ENCODE results near the gene CDK5RAP3. TPM values are rescaled to one million over a fixed set of nuclear protein-coding genes. Genes with fewer than 3 reads are reported as not detected.
"Not testable (repeated sequence)": the region's sequence is repeated elsewhere in the genome, so short reads cannot be mapped to it uniquely, and the experiment has no call there.

The CDK5RAP3 gene
- total RNA-seq, 4 donors from 2014 or later = 95.8 to 115 (median 107) TPM

DNA sequence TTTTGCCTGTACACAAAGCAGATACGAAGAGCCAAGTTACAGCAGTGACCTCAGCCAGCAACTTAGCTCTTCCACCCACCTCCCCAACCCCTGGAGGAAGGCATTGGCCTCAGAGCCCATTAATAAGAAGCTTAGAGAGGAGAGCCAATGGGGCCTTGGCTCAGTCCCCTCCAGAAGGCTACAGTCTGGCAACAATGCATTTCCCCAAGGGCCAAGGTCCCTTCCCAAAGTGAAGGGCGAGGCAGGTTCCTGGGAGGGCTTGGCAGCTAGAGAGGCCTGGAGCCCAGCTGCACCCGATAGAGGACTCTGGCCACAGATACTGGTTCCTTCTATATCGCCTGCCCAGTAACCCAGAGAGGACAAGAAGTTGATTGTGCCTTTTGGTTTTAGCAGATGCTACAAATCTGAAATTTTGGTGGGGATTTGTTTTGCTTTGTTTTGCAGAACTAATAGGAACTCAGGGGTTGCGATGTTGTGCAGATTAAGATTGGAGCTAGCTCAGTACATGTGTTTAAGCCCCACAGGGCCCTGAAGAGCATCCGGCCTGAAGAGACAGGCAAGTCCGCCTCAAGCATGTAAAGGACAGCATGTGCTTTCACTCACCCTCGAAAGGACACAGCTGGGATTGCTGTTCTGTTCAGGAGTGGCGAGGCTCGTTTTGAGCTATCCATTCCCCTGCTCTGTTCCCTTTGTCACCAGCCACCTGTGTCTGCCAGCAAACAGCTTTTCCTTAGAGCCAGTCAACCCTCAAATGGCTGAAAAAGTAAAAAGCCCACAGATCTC lies 41.5 kb upstream of the CDK5RAP3 start:
- intact Hi-C loops (cut with DNase I; ENCODE audit: low total_unique reads) = no loop called here
- H3K4me3 ChIP-seq (ENCODE audit: low read depth, poor library complexity, severe bottlenecking) = no peak overlapping the region
- TF ChIP-seq POLR2A (IDR thresholded peaks at IDR 0.05) = no peak
- TF ChIP-seq, protein P1, sequence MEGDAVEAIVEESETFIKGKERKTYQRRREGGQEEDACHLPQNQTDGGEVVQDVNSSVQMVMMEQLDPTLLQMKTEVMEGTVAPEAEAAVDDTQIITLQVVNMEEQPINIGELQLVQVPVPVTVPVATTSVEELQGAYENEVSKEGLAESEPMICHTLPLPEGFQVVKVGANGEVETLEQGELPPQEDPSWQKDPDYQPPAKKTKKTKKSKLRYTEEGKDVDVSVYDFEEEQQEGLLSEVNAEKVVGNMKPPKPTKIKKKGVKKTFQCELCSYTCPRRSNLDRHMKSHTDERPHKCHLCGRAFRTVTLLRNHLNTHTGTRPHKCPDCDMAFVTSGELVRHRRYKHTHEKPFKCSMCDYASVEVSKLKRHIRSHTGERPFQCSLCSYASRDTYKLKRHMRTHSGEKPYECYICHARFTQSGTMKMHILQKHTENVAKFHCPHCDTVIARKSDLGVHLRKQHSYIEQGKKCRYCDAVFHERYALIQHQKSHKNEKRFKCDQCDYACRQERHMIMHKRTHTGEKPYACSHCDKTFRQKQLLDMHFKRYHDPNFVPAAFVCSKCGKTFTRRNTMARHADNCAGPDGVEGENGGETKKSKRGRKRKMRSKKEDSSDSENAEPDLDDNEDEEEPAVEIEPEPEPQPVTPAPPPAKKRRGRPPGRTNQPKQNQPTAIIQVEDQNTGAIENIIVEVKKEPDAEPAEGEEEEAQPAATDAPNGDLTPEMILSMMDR (IDR thresholded peaks at IDR 0.05) = no peak
- 60 to 77% methylated on average over 10 of the region's 10 CpGs for WGBS, 2 donors
- DNase-seq (ENCODE audit: low spot score in 2 of 2) = no peak

DNA sequence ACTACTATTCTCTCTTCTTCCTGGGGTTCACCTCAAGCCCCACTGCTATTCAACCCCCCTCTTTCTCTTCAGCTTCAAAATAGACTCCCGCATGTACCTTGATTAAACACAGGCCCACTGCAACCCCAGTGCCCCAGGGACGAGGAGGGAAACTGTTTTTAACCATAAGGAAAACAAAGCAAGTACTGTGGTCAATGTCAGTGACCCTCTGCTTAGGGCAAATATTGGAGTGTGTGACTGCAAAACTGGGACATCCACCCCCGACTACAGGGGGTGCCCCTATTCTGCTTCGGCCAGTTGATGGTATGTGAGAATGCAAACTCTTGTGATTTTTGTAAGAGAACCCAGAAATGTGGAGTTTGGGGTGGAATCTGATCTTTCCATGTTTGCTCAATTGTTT lies 39.1 kb upstream of the CDK5RAP3 start:
- intact Hi-C loops (cut with DNase I; ENCODE audit: low total_unique reads) = no loop called here
- no peak overlapping the region for H3K4me3 ChIP-seq (ENCODE audit: low read depth, poor library complexity, severe bottlenecking)
- WGBS, 2 donors = 84 to 86% methylated on average over 4 of the region's 4 CpGs
- no peak for TF ChIP-seq POLR2A (IDR thresholded peaks at IDR 0.05)
- TF ChIP-seq, protein P1 (IDR thresholded peaks at IDR 0.05) = no peak
- DNase-seq (ENCODE audit: low spot score in 2 of 2) = no peak

DNA sequence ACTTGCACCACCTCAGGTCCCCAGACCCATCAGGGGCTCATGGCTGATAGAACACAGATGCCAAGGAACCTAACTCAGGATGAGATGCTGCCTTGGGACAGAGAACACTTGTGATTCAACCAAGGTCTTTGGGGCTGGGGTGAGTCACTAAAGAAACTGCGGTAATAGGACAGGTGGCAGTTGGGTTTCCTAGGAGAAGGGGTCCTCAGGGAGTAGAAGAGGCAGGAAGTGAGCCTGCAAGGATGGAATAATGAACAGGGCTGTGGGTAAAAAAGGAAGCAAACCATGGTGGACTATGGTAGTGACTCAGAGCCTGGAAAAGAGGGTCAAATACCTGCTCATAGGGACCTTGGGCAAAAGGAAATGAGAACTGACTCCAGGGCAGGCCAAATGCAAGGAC lies 36.1 kb upstream of the CDK5RAP3 start:
- intact Hi-C loops (cut with DNase I; ENCODE audit: low total_unique reads) = no loop called here
- DNase-seq (ENCODE audit: low spot score in 2 of 2) = no peak
- TF ChIP-seq, protein P1 (IDR thresholded peaks at IDR 0.05) = no peak
- no peak for TF ChIP-seq POLR2A (IDR thresholded peaks at IDR 0.05)
- 77 to 88% methylated on average over 1 of the region's 1 CpG for WGBS, 2 donors
- no peak overlapping the region for H3K4me3 ChIP-seq (ENCODE audit: low read depth, poor library complexity, severe bottlenecking)

DNA sequence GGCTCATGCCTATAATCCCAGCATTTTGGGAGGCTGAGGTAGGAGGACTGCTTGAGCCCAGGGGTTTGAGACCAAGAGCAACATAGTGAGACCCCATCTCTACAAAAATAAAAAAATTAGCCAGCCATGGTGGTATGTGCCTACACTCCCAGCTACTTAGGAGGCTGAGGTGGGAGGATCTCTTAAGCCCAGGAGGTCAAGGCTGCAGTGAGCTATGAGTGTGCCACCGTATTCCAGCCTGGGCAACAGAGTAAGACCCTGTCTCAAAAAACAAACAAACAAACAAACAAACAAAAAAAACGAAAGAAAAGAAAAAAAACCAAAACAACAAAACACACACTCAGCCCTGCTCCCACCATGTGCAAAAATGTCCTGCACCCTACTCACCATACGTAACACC lies 35.4 kb upstream of the CDK5RAP3 start:
- H3K4me3 ChIP-seq (ENCODE audit: low read depth, poor library complexity, severe bottlenecking); intact Hi-C loops (cut with DNase I; ENCODE audit: low total_unique reads); DNase-seq (ENCODE audit: low spot score in 2 of 2): not testable (repeated sequence)
- 89% methylated on average over 3 of the region's 3 CpGs for WGBS, 2 donors

DNA sequence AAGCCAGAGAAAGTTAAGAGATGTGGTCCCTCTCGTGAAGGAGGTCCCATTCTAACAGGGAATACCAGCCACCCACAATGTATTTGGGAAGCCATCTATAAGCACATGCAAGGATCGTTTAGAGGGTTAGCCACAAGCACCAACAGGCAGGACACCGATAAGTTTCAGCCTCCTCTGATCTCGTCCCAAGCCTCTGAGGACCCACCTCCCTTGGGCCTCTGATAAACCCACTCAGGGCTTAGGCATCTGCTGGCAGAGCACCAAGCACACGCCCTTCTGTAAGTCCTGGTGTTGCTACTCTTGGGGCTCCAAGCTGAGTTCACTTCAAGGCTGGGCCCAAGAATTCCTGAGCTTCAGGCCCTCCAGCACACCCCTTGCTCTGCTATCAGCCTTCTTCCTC lies 35.0 kb upstream of the CDK5RAP3 start:
- TF ChIP-seq, protein P1 (IDR thresholded peaks at IDR 0.05) = no peak
- H3K4me3 ChIP-seq (ENCODE audit: low read depth, poor library complexity, severe bottlenecking) = no peak overlapping the region
- no peak for DNase-seq (ENCODE audit: low spot score in 2 of 2)
- intact Hi-C loops (cut with DNase I; ENCODE audit: low total_unique reads) = no loop called here
- WGBS, 2 donors = 58 to 60% methylated on average over 5 of the region's 5 CpGs

DNA sequence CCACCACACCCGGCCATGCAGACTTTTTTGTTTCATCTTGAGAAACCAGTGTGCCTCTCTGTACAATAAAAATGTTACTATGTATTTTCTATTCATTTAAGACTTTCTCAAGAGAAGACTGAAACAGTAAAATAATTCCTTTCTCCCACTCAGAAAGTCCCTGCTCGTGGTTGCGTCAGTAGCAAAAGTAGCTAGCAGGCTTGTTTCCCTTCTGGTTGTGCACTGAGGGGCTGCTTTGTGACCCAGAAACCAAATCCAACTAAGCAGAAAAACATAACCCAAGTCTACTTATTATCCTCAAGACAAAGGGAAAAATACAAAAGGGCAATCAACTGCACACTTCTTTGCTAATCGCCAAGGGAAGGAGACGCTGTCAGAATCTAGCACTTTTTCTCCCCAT lies 33.0 kb upstream of the CDK5RAP3 start:
- WGBS, 2 donors = 78 to 91% methylated on average over 5 of the region's 5 CpGs
- intact Hi-C loops (cut with DNase I; ENCODE audit: low total_unique reads) = no loop called here
- H3K4me3 ChIP-seq (ENCODE audit: low read depth, poor library complexity, severe bottlenecking) = no peak overlapping the region
- TF ChIP-seq, protein P1 (IDR thresholded peaks at IDR 0.05) = no peak
- TF ChIP-seq POLR2A (IDR thresholded peaks at IDR 0.05) = no peak
- DNase-seq (ENCODE audit: low spot score in 2 of 2) = no peak

All from lower leg skin (tissue), 4 donors.